Measurements from ENCODE around the gene TBC1D24. TPM values are rescaled to one million over a fixed set of nuclear protein-coding genes. Genes with fewer than 3 reads are reported as not detected.

The TBC1D24 gene
- total and polyA plus RNA-seq, 9 of the 15 experiments (the other 6 are each of a cell fraction or from before 2014, with no cell fraction given): 1.7 to 22.6 (median 7.2) TPM

- TF ChIP-seq ZNF511 (CRISPR knock-in tag; IDR thresholded peaks at IDR 0.05) (0 out of 2 replicates have a peak, but pooled peaks have one; percentile 63), ZNF277 (CRISPR knock-in tag; IDR thresholded peaks at IDR 0.05; ENCODE audit: borderline replicate concordance) (no peak), NRF1 (conservative IDR thresholded peaks at IDR 0.05 in 1 of 2, IDR thresholded peaks at IDR 0.05 in 1 of 2) (peak; percentile 96 to 97), CEBPB (tag; IDR thresholded peaks at IDR 0.05) (0 out of 2 replicates have a peak, but pooled peaks have one; percentile 35), E2F6 (IDR thresholded peaks at IDR 0.05; ENCODE audit: borderline replicate concordance in 1 of 2, extremely low read depth in 1 of 2, insufficient read depth in 1 of 2, insufficient read length in 1 of 2, low read depth in 1 of 2, low read length in 1 of 2, poor library complexity in 1 of 2, severe bottlenecking in 1 of 2) (peak; percentile 75 to 95), TEAD1 (CRISPR knock-in tag; IDR thresholded peaks at IDR 0.05) (peak in 1 of 2 experiments; percentile 89; a peak in 2 of 4 replicates), PRMT5 (CRISPR knock-in tag; IDR thresholded peaks at IDR 0.05) (no peak), SMC3 (conservative IDR thresholded peaks at IDR 0.05; ENCODE audit: insufficient read depth, low read depth, low read length) (no peak), SRSF3 (IDR thresholded peaks at IDR 0.05; ENCODE audit: insufficient read depth, low read length) (no peak), KLF13 (tag; IDR thresholded peaks at IDR 0.05; ENCODE audit: borderline replicate concordance, low read depth) (no peak), ADNP (tag; IDR thresholded peaks at IDR 0.05) (no peak), CHD2 (IDR thresholded peaks at IDR 0.05; ENCODE audit: low read depth, low read length) (no peak), CBX5 (IDR thresholded peaks at IDR 0.05; ENCODE audit: borderline replicate concordance, low read depth) (no peak), RAD21 (CRISPR knock-in tag; conservative IDR thresholded peaks at IDR 0.05 in 1 of 2, IDR thresholded peaks at IDR 0.05 in 1 of 2) (no peak), MAX (CRISPR knock-in tag; IDR thresholded peaks at IDR 0.05) (peak; percentile 94), HNRNPL (IDR thresholded peaks at IDR 0.05; ENCODE audit: low read depth, low read length) (peak; percentile 49; the same call in 1 of the 2 replicates), ZNF311 (CRISPR knock-in tag; IDR thresholded peaks at IDR 0.05) (no peak), TFAP4 (CRISPR knock-in tag; IDR thresholded peaks at IDR 0.05; ENCODE audit: borderline replicate concordance) (peak; percentile 69), HEY1 (CRISPR knock-in tag; IDR thresholded peaks at IDR 0.05; ENCODE audit: borderline replicate concordance) (0 out of 2 replicates have a peak, but pooled peaks have one; percentile 38), TRIM25 (IDR thresholded peaks at IDR 0.05; ENCODE audit: borderline replicate concordance) (no peak)
Measured at GRCh38 chr16:2531696-2532493, 57.0 kb downstream of the TBC1D24 start (continued).
